Skeletal muscle cell (primary cell): ENCODE data around the gene ATXN7L1.
"Not testable (repeated sequence)": the region's sequence is repeated elsewhere in the genome, so short reads cannot be mapped to it uniquely, and the experiment has no call there.

Experiments used
- DNase-seq: peaks from one replicate; pipeline ENCODE4 v3.0.0-alpha.2; 2010; ENCODE audit warnings: low read depth
- H3K4me3 ChIP-seq: 2 replicates; pipeline ENCODE4 v1.5.1; 2011; ENCODE audit warnings: low read depth, mild to moderate bottlenecking, control low read depth, low read length, moderate library complexity

ATXN7L1 gene

GRCh38 chr7:105892387-105892786 is 16.0 kb upstream of the ATXN7L1 start:
- DNase-seq = no peak
- no peak overlapping the region for H3K4me3 ChIP-seq

- H3K4me3 ChIP-seq = no peak overlapping the region
- no peak for DNase-seq
These were observed 14.0 kb upstream of the ATXN7L1 start for GRCh38 chr7:105890290-105890997.

GRCh38 chr7:105887569-105888189 is 11.3 kb upstream of the ATXN7L1 start:
- no peak for DNase-seq
- no peak overlapping the region for H3K4me3 ChIP-seq

GRCh38 chr7:105886776-105887175 is 10.4 kb upstream of the ATXN7L1 start:
- DNase-seq = no peak
- no peak overlapping the region for H3K4me3 ChIP-seq

GRCh38 chr7:105885387-105886111 is 9.2 kb upstream of the ATXN7L1 start:
- H3K4me3 ChIP-seq = no peak overlapping the region
- no peak for DNase-seq

GRCh38 chr7:105883179-105883578 is 6.8 kb upstream of the ATXN7L1 start:
- not testable (repeated sequence) for DNase-seq, H3K4me3 ChIP-seq

GRCh38 chr7:105881439-105881838 is 5.0 kb upstream of the ATXN7L1 start:
- H3K4me3 ChIP-seq = no peak overlapping the region
- no peak for DNase-seq

- H3K4me3 ChIP-seq = no peak overlapping the region
- DNase-seq = no peak
These were observed 4.4 kb upstream of the ATXN7L1 start for GRCh38 chr7:105880571-105881330.

GRCh38 chr7:105879782-105880181 is 3.4 kb upstream of the ATXN7L1 start:
- DNase-seq = no peak

GRCh38 chr7:105878746-105879605 is 2.6 kb upstream of the ATXN7L1 start:
- no peak for DNase-seq

More at GRCh38 chr7:105879782-105880181, 3.4 kb upstream of the ATXN7L1 start:
- H3K4me3 ChIP-seq = no peak overlapping the region

GRCh38 chr7:105877736-105878135 is 1.3 kb upstream of the ATXN7L1 start:
- no peak for DNase-seq

More at GRCh38 chr7:105878746-105879605, 2.6 kb upstream of the ATXN7L1 start:
- H3K4me3 ChIP-seq = no peak overlapping the region

GRCh38 chr7:105876964-105877601 is 684 bp upstream of the ATXN7L1 start:
- peak overlapping the region; percentile 71 for H3K4me3 ChIP-seq
- no peak for DNase-seq

More at GRCh38 chr7:105877736-105878135, 1.3 kb upstream of the ATXN7L1 start:
- peak overlapping the region; percentile 71 for H3K4me3 ChIP-seq

- peak overlapping the region; percentile 79 for H3K4me3 ChIP-seq
- no peak for DNase-seq
These were observed 894 bp downstream of the ATXN7L1 start for GRCh38 chr7:105875505-105875904.

- no peak overlapping the region for H3K4me3 ChIP-seq
- no peak for DNase-seq
These were observed 2.3 kb downstream of the ATXN7L1 start for GRCh38 chr7:105874055-105874454.

- no peak overlapping the region for H3K4me3 ChIP-seq
- no peak for DNase-seq
These were observed 3.9 kb downstream of the ATXN7L1 start for GRCh38 chr7:105872491-105872890.

- DNase-seq = no peak
- H3K4me3 ChIP-seq = no peak overlapping the region
These were observed 5.3 kb downstream of the ATXN7L1 start for GRCh38 chr7:105871142-105871541.

- DNase-seq = no peak
These were observed 10.1 kb downstream of the ATXN7L1 start for GRCh38 chr7:105866102-105866801.

GRCh38 chr7:105863876-105864275 is 12.5 kb downstream of the ATXN7L1 start:
- no peak overlapping the region for H3K4me3 ChIP-seq

More at GRCh38 chr7:105866102-105866801, 10.1 kb downstream of the ATXN7L1 start:
- no peak overlapping the region for H3K4me3 ChIP-seq

More at GRCh38 chr7:105863876-105864275, 12.5 kb downstream of the ATXN7L1 start:
- DNase-seq = no peak
